Measurements from ENCODE around the gene MIOX.
A peak's percentile ranks its signal among the peaks of the same experiment; 100 is the strongest.

Gene MIOX

GRCh38 chr22:50455201-50455600 lies 31.5 kb upstream of the MIOX start:
- DNase-seq = no peak

- no peak for DNase-seq
Observed at GRCh38 chr22:50456026-50456425, 30.6 kb upstream of the MIOX start.

- no peak for DNase-seq
Observed at GRCh38 chr22:50456466-50457234, 30.0 kb upstream of the MIOX start.

GRCh38 chr22:50459016-50459415 lies 27.6 kb upstream of the MIOX start:
- no peak for DNase-seq

- no peak for DNase-seq
Observed at GRCh38 chr22:50459496-50460140, 27.0 kb upstream of the MIOX start.

GRCh38 chr22:50460938-50461337 lies 25.7 kb upstream of the MIOX start:
- no peak for DNase-seq

GRCh38 chr22:50461536-50461935 lies 25.1 kb upstream of the MIOX start:
- DNase-seq = no peak

- no peak for DNase-seq
Observed at GRCh38 chr22:50461979-50462540, 24.6 kb upstream of the MIOX start.

- DNase-seq = no peak
Observed at GRCh38 chr22:50463188-50463900, 23.3 kb upstream of the MIOX start.

GRCh38 chr22:50464451-50464850 lies 22.2 kb upstream of the MIOX start:
- no peak for DNase-seq

GRCh38 chr22:50465066-50465930 lies 21.4 kb upstream of the MIOX start:
- DNase-seq = no peak

GRCh38 chr22:50467341-50467740 lies 19.3 kb upstream of the MIOX start:
- DNase-seq = no peak

GRCh38 chr22:50467773-50468440 lies 18.8 kb upstream of the MIOX start:
- DNase-seq = no peak

GRCh38 chr22:50468626-50469025 lies 18.0 kb upstream of the MIOX start:
- DNase-seq = no peak

- peak; percentile 96 for DNase-seq
Observed at GRCh38 chr22:50469377-50470305, 17.0 kb upstream of the MIOX start.

- DNase-seq = no peak
Observed at GRCh38 chr22:50470491-50470890, 16.2 kb upstream of the MIOX start.

GRCh38 chr22:50471197-50471847 lies 15.3 kb upstream of the MIOX start:
- DNase-seq = no peak

GRCh38 chr22:50471962-50472361 lies 14.7 kb upstream of the MIOX start:
- no peak for DNase-seq

GRCh38 chr22:50473088-50473487 lies 13.6 kb upstream of the MIOX start:
- DNase-seq = peak; percentile 32

Data from T-helper 9 cell (primary cell).